NCI-H2196 treated with DMSO at 0.1 percent for 48 hours (cell line): ENCODE measurements around the gene CACNA1A.
"Not testable (repeated sequence)": the region's sequence is repeated elsewhere in the genome, so short reads cannot be mapped to it uniquely, and the experiment has no call there.

ENCODE experiments used
- DNase-seq: peaks from one replicate; lab custom pipeline; 2025; ENCODE audit not compliant: unreplicated experiment; lab: John Stamatoyannopoulos, UW

CACNA1A gene

DNA sequence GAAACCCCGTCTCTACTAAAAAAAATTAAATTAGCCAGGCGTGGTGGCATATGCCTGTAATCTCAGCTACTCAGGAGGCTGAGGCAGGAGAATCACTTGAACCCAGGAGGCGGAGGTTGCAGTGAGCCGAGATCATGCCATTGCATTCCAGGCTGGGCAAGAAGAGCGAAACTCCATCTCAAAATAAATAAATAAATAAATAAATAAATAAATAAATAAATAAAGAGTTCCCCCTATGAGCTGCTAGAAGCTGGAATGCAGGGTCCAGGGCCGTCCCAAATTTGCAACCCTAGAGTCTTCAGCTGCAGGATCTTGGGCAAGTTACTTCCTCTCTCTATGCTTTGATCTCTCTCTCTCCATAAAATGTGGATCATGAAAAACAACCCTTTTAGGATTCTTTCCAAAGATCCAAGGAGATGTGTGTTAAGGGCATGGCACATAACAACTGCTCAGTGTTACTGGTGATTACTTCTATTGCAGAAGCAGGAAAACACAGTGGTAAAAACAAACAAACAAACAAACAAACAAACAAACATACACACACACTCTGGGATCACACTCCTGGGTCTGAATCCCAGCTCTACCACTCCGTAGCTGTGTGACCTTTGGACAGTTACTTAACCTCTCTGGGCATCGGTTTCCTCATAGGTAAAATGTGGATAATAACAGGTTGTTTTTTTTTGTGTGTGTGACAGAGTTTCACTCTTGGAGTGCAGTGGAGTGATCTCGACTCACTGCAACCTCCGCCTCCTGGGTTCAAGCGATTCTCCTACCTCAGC is 78.8 kb downstream of the CACNA1A start:
- no peak for DNase-seq

DNA sequence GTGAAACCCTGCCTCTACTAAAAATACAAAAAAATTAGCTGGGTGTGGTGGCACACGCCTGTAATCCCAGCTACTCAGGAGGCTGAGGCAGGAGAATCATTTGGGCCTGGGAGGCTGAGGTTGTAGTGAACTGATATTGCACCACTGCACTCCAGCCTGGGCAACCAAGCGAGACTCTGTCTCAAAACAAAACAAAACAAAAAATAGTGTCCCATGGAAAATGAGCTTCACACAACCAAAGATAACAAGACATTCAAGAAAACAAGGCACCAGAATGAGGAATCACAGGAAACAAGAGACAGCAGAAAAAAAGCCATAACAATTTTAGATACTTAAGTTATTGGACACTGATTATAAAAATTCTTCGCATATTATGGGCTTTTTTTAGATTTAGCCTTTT is 80.4 kb downstream of the CACNA1A start:
- DNase-seq = not testable (repeated sequence)

DNA sequence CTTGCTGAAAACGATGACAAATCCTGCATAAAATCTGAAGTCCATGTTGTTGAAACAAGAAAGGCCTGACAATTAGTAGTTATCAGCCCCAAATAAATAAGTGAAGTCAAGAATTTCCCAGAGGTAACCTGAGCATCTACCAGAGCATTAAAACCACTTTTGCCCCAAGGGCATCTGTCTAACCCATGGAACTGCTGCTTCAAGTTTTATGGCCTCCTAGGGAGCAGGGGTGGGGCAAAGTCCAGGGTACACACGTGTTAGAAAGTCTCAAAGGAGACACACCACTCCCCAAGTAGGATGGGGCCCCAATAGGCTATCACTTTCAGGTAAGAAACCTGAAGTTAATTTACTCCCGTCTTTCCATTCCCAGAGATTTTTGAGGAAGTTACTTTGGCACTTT is 81.1 kb downstream of the CACNA1A start:
- no peak for DNase-seq

DNA sequence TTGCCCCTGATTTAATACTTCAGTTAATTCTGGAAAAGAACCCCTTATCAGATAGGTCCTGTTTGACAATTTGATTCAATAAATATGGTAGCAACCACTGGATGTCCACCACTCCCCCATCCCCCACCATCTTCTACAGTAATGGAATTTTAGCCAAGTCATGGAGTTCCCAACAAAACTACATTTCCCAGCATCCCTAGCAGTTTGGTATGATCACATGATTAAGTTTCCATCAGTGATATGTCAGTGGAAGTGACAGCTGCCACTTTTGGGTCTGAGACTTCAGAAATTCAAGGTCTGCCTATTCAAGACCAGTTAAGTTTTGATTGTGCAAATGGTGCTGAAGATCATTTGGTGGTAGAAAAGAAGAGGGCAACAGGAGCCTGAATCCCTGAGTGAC is 85.5 kb downstream of the CACNA1A start:
- no peak for DNase-seq

DNA sequence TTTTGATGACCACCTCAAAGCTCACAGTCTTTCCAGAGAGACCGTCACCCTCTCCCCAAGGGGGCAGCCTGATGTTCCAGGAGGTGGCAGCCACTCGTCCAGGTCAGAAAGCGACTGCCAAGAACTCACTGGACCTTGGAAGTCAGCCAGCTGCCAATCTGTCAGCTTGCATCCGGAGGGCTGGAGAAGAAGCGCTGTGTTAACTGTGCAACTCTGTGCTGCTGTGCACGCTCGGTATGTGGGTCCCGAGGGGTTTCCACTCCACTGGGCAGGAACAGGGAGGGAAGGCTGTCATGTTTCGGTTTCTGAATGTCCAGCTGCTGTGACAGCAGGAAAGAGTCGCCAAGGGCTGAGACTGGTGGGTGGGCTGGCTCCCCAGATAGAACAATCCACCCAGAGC is 89.2 kb downstream of the CACNA1A start:
- no peak for DNase-seq

DNA sequence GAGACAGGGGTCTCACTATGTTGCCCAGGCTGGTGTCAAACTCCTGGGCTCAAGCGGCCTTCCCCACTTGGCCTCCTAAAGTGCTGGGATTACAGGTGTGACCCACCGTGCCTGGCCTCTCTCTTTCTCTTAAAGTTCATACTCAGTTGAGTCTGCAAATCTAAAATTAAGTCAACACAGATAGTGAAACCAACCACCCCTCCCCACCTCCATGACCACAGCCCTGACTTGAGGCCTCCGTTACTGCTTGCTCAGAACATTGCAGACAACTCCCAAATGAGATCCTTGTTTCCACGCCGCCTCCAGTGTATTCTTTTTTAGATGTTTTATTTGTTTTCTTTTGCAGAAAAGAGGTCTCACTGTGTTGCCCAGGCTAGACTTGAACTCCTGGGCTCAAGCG is 94.4 kb downstream of the CACNA1A start:
- no peak for DNase-seq

DNA sequence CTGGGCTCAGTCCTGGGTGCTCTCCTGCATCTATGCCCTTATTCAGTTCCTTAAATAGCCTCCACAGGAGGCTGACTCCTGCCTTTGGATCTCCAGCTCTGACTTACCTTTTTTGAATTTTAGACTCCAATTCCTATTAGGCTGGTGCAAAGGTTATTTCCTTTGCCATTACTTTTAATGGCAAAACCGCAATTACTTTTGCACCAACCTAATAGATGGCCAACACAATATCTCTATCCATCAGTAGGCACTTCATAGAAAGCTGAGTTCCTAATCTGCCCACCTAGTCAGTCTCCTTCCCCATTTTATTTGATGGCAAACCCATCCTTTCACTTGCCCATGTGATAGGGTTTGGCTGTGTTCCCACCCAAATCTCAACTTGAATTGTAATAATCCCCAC is 95.3 kb downstream of the CACNA1A start:
- DNase-seq = no peak

DNA sequence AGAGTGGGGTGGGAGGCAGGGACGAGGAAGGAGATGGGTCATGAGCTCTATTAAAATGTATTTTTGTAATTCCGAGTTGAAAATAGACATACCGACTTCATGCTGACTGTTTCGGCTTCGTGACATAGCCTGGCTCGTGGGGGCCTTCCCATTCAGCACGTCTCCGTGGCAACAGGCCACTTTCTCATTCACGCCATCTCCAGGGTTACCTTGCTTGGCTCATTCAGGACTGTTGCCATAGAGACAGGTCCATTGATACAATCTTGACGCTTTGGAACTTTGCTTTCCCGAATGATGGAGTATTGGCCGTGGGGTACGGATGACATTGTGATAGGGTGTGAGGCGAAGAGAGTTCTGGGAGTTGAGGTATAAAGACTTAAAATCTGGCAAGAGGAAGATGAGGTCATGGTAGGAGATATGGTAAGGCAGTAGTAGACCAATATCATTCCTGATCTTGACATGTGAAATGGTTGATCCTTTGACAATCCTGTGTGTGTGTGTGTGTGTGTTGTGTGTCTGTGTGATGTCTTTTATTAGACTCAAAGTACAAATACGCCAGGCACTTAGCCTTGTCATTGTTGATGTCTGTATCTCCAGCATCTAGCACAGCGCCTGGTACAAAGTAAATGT is 97.3 kb downstream of the CACNA1A start:
- DNase-seq = no peak

DNA sequence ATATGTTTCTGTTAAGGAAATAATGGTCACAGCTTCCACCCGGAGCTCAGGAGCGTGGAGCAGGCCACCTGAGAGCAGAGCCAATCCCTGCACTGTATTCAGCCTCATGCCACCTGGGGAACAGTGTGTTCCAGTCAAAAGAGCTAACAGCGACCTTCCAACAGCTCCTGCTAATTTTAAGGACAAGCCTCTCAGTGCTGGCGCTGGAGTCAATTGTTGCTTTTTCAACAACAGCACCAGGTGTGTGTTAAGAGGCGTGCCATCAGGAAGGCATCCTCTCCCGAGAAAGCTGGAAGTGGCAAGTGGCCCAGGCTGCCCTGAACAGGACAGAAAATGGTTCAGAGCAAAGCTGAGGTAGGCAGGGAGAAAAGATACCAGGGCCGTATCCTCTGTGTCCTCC is 102.0 kb downstream of the CACNA1A start:
- no peak for DNase-seq

DNA sequence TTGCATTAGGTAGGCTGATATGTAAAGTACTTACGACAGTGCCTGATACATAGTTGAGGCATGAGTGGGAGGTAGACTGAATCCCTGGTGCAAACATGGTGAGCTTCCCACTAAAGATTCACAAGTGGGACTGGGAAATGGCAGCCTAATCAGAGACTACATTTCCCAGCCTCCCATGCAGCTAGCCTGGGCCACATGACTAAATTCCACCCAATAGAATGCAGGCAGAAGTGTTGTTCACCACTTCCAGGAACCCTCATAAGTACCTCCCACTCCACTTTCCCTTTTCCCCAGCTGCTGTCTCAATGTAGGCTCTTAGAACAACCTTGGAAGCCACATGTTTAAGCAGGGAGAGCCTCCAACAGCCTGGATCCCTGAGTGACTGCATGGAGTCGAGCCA is 104.9 kb downstream of the CACNA1A start:
- no peak for DNase-seq

DNA sequence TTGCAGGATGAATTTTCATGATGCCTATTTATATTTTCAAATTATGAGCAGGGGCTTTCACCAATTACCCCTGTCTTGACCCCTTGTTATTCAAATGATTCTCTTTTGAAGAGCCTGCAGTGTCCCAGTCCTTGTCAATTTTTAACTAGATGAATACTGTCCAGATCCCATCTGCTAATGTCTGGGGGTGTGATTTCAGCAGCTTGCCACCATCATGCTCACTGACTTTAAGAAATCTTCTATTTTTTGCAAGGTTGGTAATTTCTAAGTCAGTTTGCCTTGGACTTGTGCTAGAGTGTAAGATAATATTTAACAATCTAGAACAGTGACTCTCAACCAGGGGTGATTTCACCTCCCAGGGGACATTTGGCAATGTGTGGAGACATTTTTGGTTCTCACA is 106.0 kb downstream of the CACNA1A start:
- no peak for DNase-seq

DNA sequence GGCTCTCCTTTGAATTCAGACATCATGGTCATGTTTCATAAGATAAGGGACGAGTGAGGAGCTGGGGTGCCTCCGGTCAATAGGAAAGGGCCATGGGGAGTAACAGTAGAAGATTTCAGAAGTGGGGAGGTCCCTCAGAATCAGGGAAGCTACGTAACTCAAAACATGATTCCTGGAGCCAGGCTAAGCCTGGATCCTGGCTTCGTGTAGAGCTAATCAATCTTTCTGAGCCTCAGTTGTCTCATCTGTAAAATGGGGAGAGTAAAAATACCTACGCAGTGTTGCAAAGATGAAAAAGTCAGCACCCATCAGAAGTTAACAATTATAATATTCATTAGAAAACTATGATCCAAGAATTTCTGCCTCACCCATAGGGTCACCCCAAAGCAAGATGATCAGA is 106.5 kb downstream of the CACNA1A start:
- DNase-seq = no peak

DNA sequence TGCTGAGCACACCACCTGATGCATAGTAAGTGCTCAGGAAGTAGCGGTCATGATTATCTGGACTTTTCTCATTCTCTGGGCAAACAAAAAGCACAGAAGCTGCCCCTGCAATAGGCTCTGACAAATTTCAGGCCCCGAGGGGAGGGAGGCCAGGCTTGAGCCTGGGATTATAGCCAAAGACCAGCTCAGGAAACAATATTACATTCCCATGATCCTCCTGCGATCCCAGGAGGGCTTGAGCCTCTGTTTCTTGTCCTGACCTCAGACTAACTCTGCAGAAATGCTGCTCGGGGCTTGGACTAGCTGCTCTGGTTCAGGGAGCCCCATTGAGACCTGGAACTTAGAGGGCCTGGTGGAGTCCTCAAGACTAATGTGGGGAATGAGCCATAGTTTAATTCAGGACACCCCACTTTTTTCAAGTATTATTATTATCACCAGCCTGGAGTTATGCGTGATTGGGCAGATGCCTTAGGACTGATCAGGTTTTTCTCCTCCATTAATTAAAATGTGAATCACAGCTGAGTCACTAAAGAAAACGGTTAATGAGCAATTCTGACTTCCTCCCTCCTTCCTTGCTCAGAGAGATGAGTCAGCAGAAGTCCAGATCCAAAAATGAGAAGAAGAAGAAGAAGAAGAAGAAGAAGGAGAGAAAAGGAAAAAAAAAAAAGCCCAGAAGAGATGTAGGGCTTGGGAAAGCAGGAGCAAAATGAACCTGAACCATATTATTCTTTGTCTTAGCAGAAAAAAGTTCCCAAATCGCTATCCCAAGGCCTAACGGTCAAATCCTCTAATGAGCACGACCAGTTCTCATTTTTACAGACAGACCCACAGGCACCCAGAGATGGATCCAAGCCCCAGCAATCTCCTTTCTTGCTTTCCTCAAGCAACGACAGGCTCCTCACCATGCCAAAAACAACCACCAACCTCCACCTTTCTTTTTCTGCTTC is 107.2 kb downstream of the CACNA1A start:
- DNase-seq = peak; percentile 60

DNA sequence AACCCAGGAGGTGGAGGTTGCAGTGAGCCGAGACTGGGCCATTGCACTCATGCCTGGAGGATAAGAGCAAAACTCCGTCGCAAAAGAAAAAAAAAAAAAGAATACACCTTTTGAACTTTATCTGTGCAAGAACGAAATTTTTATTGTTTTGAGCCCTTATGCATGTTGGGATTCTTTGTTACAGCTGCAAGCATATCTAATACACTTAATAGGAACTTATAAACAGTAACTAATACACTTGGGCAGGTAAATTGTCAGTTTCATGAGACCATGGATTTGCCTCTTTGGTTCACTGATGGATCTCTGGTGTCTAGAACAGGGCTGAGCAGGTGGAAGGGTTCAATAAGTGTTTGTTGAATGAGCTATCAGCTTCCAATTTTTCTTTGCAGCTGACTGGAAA is 108.1 kb downstream of the CACNA1A start:
- no peak for DNase-seq

DNA sequence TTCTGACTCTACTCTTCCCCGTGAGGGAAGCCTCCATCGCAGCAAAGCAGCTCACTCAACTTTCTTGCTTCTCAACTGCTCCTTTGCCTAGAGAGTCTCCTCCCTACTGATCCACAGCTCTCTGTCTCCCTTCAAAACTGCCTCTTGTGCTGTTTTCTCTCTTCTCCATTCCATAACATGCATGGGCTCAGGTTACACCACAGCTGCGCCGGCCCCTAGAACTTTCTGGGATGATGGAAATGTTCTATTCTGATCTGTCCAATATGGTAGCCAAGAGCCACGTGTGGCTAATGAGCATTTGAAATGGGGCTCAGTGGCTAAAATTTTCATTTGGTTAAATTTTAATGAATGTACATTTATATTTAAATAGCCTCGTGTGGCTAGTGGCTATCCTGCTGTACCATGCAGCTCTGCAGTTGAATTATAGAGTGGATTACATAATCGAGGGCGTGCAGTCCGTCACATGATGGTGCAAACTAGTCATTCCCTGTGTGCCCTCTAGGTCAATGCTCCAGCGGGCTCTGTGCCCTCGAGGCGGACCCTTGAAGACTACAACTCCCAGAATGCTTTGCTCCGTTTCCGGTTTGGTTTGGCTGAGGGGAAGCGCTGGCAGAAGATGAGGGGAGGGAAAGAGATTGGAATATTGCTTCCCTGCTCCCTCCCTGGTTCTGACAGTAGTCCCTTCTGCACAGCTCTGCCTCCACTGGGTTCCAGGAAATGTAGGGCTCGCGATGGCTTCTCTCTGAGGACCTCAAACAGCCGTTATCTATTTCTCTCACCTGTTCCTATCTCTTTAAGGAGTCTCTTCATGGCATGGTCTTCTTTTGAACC is 109.8 kb downstream of the CACNA1A start:
- DNase-seq = no peak

DNA sequence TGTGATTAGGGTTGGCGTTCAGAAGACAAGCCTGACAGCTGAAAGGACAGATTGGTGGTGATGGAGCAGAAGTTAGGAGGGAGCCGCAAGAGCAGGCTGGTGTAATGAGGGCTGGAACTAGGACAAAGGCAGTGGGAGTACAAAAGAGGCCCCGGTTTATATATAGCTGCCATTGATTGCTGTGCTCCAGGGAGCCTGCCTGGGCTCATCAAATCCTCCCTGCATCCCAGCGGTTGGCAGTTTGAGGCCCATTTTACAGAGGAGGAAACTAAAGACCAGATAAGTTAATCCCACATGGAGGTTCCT is 123.7 kb downstream of the CACNA1A start:
- DNase-seq = no peak

DNA sequence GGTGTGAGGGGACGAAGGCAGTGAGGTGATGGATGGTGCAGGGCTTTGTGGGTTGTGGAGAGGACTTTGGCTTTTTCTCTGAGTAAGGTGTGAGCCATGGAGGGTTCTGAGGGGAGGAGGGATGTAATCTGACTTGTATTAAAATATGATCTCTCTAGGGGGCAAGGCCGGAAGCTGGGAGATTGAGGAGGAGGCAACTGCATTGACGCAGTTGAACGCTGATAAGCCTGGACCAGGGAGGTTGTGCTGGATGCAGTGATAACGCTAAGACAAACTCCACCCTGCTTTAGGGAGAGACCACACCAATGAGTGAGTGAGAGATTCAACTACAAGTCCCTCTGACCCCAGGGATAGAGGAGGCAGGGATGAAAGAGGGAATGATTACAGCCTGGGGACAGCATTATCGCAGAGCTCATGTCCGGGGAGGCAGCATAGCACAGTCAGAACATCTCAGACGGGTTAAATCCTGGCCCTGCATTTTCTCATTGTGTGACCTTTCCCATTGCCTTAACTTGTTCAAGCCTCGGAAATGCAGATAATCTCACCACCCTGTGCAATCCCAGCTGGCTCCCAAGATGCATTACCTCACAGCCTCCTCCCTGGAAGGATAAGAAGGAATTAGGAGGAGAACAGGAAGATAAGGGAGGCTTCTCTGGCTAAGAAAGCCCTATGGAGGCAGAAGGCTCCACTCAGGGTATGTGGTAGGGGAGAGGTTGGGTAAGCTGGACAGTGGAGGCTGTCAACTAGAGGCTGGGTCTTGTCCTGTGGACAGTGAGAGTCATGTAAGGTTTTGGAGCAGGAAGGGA is 124.2 kb downstream of the CACNA1A start:
- DNase-seq = no peak

DNA sequence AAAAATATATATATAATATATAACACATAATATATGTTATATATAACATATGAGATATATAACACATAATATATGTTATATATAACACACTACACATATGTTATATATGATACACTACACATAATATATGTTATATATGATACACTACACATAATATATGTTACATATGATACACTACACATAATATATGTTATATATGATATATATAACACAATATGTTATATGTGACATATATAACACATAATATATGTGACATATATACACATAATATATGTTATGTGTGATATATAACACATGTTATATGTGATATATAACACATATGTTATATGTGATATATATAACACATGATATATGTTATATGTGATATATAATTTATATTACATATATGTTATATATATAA is 129.7 kb downstream of the CACNA1A start:
- DNase-seq = no peak

DNA sequence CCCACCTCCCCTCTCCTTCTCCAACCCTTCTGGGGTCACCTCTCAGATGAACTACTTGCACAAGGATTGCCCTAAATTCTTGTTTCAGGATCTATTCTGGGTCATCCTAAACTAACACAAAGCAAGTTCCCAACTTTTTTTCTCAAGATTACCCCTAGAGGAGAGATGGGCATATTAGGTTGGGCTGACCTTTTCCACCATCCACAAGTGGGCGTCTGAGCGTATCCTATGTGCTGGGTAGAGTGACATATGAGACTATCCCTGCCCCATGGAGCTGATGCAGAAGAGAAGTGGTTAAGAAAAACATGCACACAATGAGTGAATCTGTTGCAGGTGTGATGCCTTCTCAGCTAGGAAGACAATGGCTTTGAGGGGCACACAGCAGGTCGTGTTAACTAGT is 132.7 kb downstream of the CACNA1A start:
- DNase-seq = no peak

DNA sequence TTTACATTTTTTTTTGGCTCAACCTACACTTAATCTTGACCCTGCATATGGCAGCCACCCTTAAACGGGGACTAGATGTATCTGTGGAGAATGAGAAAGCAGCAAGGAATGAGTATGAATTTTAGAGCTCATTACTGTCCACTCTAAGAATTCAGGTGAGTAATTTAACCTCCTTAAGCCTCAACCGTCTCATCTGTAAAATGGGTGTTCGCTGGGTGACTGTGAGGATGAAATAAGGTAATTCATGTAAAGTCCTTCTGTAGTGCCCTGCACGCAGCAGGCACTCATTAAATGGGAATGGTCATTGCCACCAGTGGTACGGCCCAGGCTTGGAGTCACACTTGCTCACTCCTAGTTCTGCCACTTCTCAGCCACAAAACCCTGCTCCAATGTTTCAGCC is 135.3 kb downstream of the CACNA1A start:
- DNase-seq = no peak
